Activated CD8-positive, alpha-beta memory T cell treated with anti-CD3 and anti-CD28 coated beads for 4 hours (primary cell): ENCODE measurements around the gene ELAVL1.

ENCODE experiments used
- DNase-seq, 2 donors: peaks; one replicate each; pipeline ENCODE4 v3.0.0-alpha.2; 2020; ENCODE audit warnings: low read depth in 2 of 2

The ELAVL1 gene

DNA sequence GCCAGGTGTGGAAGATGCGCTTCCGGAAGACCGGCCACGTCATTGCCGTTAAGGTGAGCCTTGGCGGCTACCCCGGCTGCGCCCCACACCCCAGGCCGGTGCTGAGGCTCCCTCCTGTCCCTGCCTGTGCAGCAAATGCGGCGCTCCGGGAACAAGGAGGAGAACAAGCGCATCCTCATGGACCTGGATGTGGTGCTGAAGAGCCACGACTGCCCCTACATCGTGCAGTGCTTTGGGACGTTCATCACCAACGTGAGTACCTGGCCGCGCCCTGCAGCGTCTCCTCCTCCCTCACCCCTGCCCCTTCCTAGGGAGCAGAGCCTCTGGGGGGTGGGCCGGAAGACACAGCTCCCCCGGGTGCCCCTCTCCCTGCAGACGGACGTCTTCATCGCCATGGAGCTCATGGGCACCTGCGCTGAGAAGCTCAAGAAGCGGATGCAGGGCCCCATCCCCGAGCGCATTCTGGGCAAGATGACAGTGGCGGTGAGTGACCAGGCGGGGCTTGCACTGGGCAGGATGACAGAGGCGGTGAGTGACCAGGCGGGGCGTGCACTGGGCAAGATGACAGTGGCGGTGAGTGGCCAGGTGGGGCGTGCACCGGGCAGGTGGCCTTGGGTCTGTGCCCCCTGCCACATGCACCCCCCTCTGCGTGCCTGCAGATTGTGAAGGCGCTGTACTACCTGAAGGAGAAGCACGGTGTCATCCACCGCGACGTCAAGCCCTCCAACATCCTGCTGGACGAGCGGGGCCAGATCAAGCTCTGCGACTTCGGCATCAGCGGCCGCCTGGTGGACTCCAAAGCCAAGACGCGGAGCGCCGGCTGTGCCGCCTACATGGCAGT is 94.9 kb downstream of the ELAVL1 start:
- no peak for DNase-seq

DNA sequence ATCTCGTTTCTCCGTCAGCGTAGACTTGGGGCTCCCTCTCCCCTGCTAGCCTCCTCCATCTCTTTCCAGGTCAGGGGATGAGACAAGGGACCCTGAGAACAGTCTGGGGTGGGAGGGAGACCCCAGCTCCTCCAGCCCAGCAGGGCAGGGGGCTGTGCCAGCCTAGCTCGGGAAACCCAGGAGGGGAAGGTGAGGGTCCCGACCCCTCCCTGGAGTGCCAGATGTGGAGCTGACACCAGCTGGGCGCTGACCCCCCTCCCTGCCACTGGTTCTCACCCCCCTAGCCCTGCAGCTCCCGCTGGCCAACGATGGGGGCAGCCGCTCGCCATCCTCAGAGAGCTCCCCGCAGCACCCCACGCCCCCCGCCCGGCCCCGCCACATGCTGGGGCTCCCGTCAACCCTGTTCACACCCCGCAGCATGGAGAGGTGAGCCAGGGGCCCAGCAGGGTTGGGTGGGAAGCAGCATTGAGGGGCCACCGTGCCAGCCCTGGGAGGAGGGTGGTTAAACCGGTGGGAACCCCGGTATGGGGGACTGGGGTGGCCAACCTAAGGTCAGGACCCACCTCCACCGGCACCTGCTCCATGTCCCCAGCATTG is 95.9 kb downstream of the ELAVL1 start:
- DNase-seq = no peak

DNA sequence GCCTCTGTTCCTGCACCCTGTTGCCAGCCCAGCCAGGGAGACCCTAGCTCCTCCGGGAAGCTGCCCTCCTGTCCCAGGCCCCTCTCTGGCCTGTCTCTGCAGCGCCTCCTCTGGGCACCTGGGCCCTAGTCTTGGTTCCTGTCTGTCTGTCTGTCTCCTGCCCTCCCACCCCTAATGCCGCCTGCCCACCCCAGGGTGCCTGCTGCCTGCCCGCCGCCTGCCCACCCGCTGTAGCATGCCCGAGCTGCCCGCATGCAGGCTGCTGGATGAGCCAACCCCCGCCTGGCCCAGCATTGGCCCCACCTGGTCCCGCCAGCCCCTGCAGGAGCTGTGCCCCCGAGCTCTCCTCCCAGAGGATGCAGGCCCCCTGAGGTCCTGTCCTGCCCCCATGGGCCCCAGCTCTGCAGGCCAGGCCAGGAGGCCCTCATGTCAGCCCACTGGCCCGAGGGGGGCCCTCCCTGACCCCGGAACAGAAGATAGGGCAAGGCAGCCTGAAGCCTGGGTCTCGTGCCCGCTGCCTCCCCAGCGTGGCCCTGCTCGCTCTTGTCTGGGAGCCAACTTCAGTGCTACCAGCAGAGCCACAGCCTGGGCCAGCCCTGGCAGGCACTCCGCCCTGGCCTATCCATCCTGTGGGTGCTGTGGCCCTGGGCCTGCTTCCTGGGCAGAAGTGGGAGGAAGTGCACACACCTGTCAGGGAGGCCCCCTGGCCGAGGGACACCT is 96.5 kb downstream of the ELAVL1 start:
- DNase-seq = no peak
